Lung (tissue), 12 donors: ENCODE results near the gene MAMDC4. TPM values are rescaled to one million over a fixed set of nuclear protein-coding genes. Genes with fewer than 3 reads are reported as not detected.
A peak's percentile ranks its signal among the peaks of the same experiment; 100 is the strongest.

Source experiments
- ATAC-seq: fragments of 200-7000 bp; cut with Tn5 transposase; one replicate; pipeline ENCODE4 v1.9.1; 2020; ENCODE audit warnings: moderate number of reproducible peaks; ENCODE audit not compliant: insufficient read depth, low FRiP score
- DNase-seq, 3 donors: peaks; one replicate each; pipeline ENCODE4 v3.0.0-alpha.2; 2013 to 2017
- H3K27ac ChIP-seq, 2 donors: one replicate each; pipeline ENCODE4 v1.5.1; 2013; ENCODE audit warnings: mild to moderate bottlenecking in 2 of 2, moderate library complexity in 2 of 2, control low read depth in 1 of 2, inconsistent platforms in 1 of 2, low read depth in 1 of 2, low read length in 1 of 2
- H3K27me3 ChIP-seq, 3 donors: one replicate each; pipeline ENCODE4 v1.5.1; 2013; ENCODE audit warnings: low read length in 2 of 3; ENCODE audit not compliant: control insufficient read depth in 3 of 3, insufficient read depth in 3 of 3
- H3K36me3 ChIP-seq, 4 donors: one replicate each; pipeline ENCODE4 v1.5.1; 2013; ENCODE audit warnings: low read length in 4 of 4, mild to moderate bottlenecking in 1 of 4, moderate library complexity in 1 of 4; ENCODE audit not compliant: control insufficient read depth in 4 of 4, insufficient read depth in 4 of 4
- H3K4me1 ChIP-seq, 5 donors: one replicate each; pipeline ENCODE4 v1.5.1; 2013; ENCODE audit warnings: low read length in 5 of 5, mild to moderate bottlenecking in 2 of 5, moderate library complexity in 1 of 5; ENCODE audit not compliant: control insufficient read depth in 5 of 5, insufficient read depth in 5 of 5
- H3K4me3 ChIP-seq: one replicate; pipeline ENCODE4 v1.5.1; 2013; ENCODE audit warnings: mild to moderate bottlenecking, control low read depth, moderate library complexity
- H3K9ac ChIP-seq, 2 donors: one replicate each; pipeline ENCODE4 v1.5.1; 2013; ENCODE audit warnings: low read length in 2 of 2, control low read depth in 1 of 2; ENCODE audit not compliant: insufficient read depth in 1 of 2
- H3K9me3 ChIP-seq, 4 donors: one replicate each; pipeline ENCODE4 v1.5.1; 2013; ENCODE audit warnings: low read length in 3 of 4, mild to moderate bottlenecking in 1 of 4, moderate library complexity in 1 of 4; ENCODE audit not compliant: control insufficient read depth in 4 of 4, insufficient read depth in 3 of 4
- WGBS, 2 donors: extraction: QIAGEN DNeasy Blood & Tissue Kit; methylation state at CpG; one replicate each; pipeline ENCODE4 v1.1.7; 2013; 5-methylcytosine and 5-hydroxymethylcytosine counted together
- polyA plus RNA-seq, 2 donors: library from polyadenylated mRNA; stranded (reverse); fragments of 200-250 nt; gene quantifications; one replicate each; pipeline ENCODE4 v1.2.1, GENCODE V29; 2013
- total RNA-seq, 2 donors: library from RNA; depleted of rRNA in 1 of 2; stranded (reverse); fragments of >200 nt in 1 of 2; gene quantifications; one replicate each; pipeline ENCODE4 v1.2.1, GENCODE V29; 2014 to 2021
- TF ChIP-seq, protein P1 (sequence below): IDR thresholded peaks from 2 replicates; pipeline ENCODE4 v1.5.1; 2012; ENCODE audit warnings: mild to moderate bottlenecking; ENCODE audit errors: control extremely low read depth, extremely low read depth
- donor health status: control.
- donor health status: control.
- donor health status: Bipolar disorder and iron deficiency.
- donor health status: healthy.
- donor health status: DM: yes; HTN: yes; CAD: no.

Gene MAMDC4
- total and polyA plus RNA-seq, 4 donors = 5.6 to 13.2 (median 7.1) TPM

DNA sequence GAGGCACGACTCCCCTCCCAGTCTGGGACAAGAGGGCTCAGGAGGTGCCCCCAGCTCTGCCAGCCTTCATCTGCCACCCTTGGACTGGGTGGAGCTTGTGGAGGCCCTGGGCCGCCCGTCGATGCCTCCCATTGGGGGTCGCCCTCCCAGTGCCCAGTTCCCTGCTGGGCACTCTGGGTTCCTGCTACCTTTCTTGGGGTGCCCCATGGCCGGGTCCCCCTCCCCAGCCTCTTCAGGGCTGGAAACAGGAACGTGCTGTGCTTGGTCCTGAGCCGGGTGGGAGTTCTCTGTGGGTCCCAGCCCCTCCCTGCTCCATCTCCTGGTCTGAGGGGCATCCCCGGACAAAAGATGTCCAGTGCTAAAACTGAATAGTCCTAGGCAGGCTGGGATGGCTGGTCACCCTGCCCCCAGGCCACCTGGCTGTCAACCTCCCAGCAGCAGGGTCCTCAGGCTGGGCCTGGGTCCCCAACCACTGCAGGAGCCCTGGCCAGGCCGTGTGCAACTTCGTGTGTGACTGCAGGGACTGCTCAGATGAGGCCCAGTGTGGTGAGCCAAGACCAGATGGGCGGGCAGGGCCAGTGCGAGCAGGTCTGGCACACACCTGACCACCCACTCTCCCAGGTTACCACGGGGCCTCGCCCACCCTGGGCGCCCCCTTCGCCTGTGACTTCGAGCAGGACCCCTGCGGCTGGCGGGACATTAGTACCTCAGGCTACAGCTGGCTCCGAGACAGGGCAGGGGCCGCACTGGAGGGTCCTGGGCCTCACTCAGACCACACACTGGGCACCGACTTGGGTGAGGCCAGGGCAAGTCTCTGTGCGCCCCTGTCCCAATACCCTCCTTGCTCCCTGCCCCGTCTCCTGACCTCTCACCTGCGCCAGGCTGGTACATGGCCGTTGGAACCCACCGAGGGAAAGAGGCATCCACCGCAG is 784 bp downstream of the MAMDC4 start:
- DNase-seq = peak in 1 of 3 donors; percentile 12

DNA sequence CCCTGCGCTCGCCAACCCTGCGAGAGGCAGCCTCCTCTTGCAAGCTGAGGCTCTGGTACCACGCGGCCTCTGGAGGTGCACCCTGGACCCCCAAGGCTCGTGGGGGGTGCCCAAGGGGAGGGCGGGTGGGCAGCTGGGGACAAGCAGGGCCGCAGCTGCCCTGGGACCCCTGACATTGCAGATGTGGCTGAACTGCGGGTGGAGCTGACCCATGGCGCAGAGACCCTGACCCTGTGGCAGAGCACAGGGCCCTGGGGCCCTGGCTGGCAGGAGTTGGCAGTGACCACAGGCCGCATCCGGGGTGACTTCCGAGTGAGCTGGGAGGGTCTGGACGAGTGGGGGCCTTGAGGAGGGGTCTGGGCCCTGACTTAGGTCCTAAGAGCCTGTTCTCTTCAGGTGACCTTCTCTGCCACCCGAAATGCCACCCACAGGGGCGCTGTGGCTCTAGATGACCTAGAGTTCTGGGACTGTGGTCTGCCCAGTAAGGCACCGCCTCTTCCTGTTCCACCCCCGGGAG is 1.5 kb downstream of the MAMDC4 start:
- H3K9me3 ChIP-seq = no peaks in the 10 kb centered on the region
- DNase-seq = no peak
- TF ChIP-seq, protein P1, sequence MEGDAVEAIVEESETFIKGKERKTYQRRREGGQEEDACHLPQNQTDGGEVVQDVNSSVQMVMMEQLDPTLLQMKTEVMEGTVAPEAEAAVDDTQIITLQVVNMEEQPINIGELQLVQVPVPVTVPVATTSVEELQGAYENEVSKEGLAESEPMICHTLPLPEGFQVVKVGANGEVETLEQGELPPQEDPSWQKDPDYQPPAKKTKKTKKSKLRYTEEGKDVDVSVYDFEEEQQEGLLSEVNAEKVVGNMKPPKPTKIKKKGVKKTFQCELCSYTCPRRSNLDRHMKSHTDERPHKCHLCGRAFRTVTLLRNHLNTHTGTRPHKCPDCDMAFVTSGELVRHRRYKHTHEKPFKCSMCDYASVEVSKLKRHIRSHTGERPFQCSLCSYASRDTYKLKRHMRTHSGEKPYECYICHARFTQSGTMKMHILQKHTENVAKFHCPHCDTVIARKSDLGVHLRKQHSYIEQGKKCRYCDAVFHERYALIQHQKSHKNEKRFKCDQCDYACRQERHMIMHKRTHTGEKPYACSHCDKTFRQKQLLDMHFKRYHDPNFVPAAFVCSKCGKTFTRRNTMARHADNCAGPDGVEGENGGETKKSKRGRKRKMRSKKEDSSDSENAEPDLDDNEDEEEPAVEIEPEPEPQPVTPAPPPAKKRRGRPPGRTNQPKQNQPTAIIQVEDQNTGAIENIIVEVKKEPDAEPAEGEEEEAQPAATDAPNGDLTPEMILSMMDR = no peak
- H3K9ac ChIP-seq = no peak overlapping the region
- 84 to 85% methylated on average over 18 of the region's 18 CpGs for WGBS, 2 donors
- no peak overlapping the region for H3K4me3 ChIP-seq
- peaks cover 0 to 12% (median 2%) of the 10 kb centered on the region in 4 donors for H3K36me3 ChIP-seq
- peaks cover 0 to 14% (median 7%) of the 10 kb centered on the region in 5 donors for H3K4me1 ChIP-seq
- no peaks in the 10 kb centered on the region for H3K27me3 ChIP-seq
- no peak overlapping the region for H3K27ac ChIP-seq
- no peak for ATAC-seq

More for the DNA sequence above, 784 bp downstream of the MAMDC4 start:
- Histone ChIP-seq H3K36me3 (peaks cover 0 to 9% (median 2%) of the 10 kb centered on the region in 4 donors), H3K27ac (no peak overlapping the region), H3K9me3 (no peaks in the 10 kb centered on the region), H3K4me1 (peaks cover 0 to 19% (median 6%) of the 10 kb centered on the region in 5 donors), H3K4me3 (no peak overlapping the region), H3K9ac (no peak overlapping the region), H3K27me3 (no peaks in the 10 kb centered on the region)
- ATAC-seq = no peak
- TF ChIP-seq, protein P1 = no peak
- 89 to 90% methylated on average over 28 to 29 of the region's 29 CpGs for WGBS, 2 donors

DNA sequence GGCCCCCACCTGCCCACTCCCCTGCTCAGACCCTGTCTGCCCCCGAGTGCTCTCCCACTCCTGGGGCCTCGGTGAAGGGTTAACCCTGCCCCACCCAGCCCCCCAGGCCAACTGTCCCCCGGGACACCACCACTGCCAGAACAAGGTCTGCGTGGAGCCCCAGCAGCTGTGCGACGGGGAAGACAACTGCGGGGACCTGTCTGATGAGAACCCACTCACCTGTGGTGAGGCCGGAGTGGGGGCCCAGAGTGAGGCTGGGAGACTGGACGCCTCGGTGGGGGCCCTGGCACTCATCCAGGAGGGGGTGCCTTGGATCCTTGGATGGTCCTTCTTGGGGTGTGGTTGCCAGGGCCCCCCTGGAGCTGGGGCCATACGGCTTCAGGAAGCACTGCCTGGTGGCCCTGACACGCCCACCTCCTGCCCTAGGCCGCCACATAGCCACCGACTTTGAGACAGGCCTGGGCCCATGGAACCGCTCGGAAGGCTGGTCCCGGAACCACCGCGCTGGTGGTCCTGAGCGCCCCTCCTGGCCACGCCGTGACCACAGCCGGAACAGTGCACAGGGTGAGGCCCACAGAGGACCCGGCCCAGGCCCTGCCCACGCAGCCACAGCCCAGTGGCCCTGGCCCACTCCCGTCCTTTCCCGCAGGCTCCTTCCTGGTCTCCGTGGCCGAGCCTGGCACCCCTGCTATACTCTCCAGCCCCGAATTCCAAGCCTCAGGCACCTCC is 2.1 kb downstream of the MAMDC4 start:
- no peak for ATAC-seq
- Histone ChIP-seq H3K9me3 (no peaks in the 10 kb centered on the region), H3K4me3 (no peak overlapping the region), H3K27ac (no peak overlapping the region), H3K4me1 (peaks cover 0 to 18% (median 7%) of the 10 kb centered on the region in 5 donors), H3K36me3 (peaks cover 0 to 12% (median 2%) of the 10 kb centered on the region in 4 donors), H3K9ac (no peak overlapping the region), H3K27me3 (no peaks in the 10 kb centered on the region)
- DNase-seq = peak in 1 of 3 donors; percentile 13
- 82 to 85% methylated on average over 25 to 30 of the region's 30 CpGs for WGBS, 2 donors
- TF ChIP-seq, protein P1 = no peak
